Measurements from ENCODE around the gene TBC1D23. TPM values are rescaled to one million over a fixed set of nuclear protein-coding genes. Genes with fewer than 3 reads are reported as not detected.

Gene TBC1D23
- total RNA-seq, 2 donors from 2014 or later: 35.6 to 58.2 TPM

GRCh38 chr3:100329800-100330489 is 69.2 kb downstream of the TBC1D23 start:
- H3K9ac ChIP-seq (ENCODE audit: low read depth in 2 of 2, low read length in 2 of 2): no peak overlapping the region
- intact Hi-C loops (cut with DNase I): no loop called here
- DNase-seq: no peak
- H3K27ac ChIP-seq: no peak overlapping the region
- H3K36me3 ChIP-seq: no peaks in the 10 kb centered on the region
- H3K4me3 ChIP-seq: no peak overlapping the region
- H3K4me1 ChIP-seq: no peaks in the 10 kb centered on the region
- H3K9me3 ChIP-seq: no peaks in the 10 kb centered on the region
- TF ChIP-seq CTCF (IDR thresholded peaks at IDR 0.05): no peak
- no peaks in the 10 kb centered on the region for H3K27me3 ChIP-seq

DNA sequence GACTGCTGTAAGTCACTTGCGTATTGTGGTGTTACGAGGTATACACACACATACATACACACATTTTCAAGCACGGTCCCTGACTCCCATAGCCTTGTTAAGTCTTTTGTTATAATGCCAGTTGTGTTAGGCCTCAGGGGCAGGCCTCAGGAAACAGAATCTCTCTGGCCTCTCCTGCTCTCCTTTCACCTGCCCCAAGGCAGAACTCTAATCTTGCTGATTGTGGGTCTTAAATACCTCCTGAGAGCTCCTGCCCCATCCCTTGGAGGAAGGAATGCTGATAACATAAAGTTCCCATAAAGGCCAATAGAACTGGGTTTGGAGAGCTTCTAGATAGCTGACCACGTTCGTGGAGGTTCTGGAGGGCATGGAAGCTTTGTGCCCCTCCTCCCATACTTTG is 69.9 kb downstream of the TBC1D23 start:
- DNase-seq: no peak
- no peaks in the 10 kb centered on the region for H3K36me3 ChIP-seq
- no peaks in the 10 kb centered on the region for H3K27me3 ChIP-seq
- intact Hi-C loops (cut with DNase I): no loop called here
- no peak overlapping the region for H3K27ac ChIP-seq
- no peak overlapping the region for H3K9ac ChIP-seq (ENCODE audit: low read depth in 2 of 2, low read length in 2 of 2)
- H3K9me3 ChIP-seq: no peaks in the 10 kb centered on the region
- H3K4me1 ChIP-seq: peaks cover 4% of the 10 kb centered on the region
- no peak overlapping the region for H3K4me3 ChIP-seq
- no peak for TF ChIP-seq CTCF (IDR thresholded peaks at IDR 0.05)

DNA sequence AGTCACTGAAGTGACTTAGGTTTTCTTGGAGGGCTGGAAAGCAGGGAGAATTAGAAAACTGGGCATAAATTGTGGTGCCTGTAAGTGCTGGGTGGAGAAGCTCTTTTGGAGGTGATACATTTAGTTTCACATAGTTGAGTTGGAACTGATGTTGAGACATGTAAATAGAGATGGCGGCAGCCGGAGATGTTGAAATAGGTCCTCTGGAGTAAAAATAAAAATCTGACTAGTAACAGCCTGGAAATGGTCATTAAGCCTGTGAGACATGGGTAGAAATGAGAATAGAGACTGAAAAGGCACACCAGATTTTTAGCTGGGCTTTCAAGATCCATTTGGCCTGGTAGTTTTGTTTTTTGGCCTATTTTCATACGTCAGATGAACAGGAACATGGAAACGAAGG is 70.9 kb downstream of the TBC1D23 start:
- Histone ChIP-seq H3K4me3 (no peak overlapping the region), H3K9ac (ENCODE audit: low read depth in 2 of 2, low read length in 2 of 2) (no peak overlapping the region), H3K27me3 (no peaks in the 10 kb centered on the region), H3K9me3 (no peaks in the 10 kb centered on the region), H3K4me1 (peaks cover 7% of the 10 kb centered on the region), H3K27ac (no peak overlapping the region), H3K36me3 (no peaks in the 10 kb centered on the region)
- TF ChIP-seq CTCF (IDR thresholded peaks at IDR 0.05): no peak
- intact Hi-C loops (cut with DNase I): no loop called here
- DNase-seq: no peak

- no peak overlapping the region for H3K9ac ChIP-seq (ENCODE audit: low read depth in 2 of 2, low read length in 2 of 2)
- no peak overlapping the region for H3K27ac ChIP-seq
- no peaks in the 10 kb centered on the region for H3K36me3 ChIP-seq
- no peaks in the 10 kb centered on the region for H3K9me3 ChIP-seq
- no peak for TF ChIP-seq CTCF (IDR thresholded peaks at IDR 0.05)
- intact Hi-C loops (cut with DNase I): no loop called here
- no peaks in the 10 kb centered on the region for H3K27me3 ChIP-seq
- no peak for DNase-seq
- no peak overlapping the region for H3K4me3 ChIP-seq
- H3K4me1 ChIP-seq: peaks cover 7% of the 10 kb centered on the region
Measured at GRCh38 chr3:100333051-100333450, 72.3 kb downstream of the TBC1D23 start.

DNA sequence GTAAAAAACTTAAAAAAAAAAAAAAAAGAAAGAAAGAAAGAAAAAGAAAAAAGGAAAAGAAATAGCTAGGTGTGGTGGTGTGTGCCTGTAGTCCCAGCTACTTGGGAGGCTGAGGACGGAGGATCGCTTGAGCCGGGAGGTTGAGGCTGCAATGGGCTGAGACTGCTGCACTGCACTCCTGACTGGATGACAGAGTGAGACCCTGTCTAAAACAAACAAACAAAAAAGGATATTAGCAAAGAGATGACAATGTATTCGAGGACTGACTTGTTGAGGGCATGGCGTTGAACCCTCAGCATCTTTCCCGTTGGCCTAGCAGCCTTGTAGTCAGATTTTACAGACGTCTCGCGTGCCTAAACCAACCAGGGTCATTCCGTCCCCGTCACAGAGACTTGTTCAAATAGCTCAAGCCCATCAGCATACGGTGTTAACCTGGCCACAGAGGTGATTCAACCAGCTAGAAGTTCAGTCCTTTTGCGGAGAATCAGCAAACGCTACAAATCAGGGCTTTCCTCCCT is 73.2 kb downstream of the TBC1D23 start:
- Histone ChIP-seq H3K4me3 (peak overlapping the region; percentile 71), H3K9ac (ENCODE audit: low read depth in 2 of 2, low read length in 2 of 2) (peak overlapping the region; percentile 40 to 69), H3K9me3 (no peaks in the 10 kb centered on the region), H3K27me3 (no peaks in the 10 kb centered on the region), H3K36me3 (no peaks in the 10 kb centered on the region), H3K27ac (peak overlapping the region; percentile 50), H3K4me1 (peaks cover 7% of the 10 kb centered on the region)
- no peak for DNase-seq
- intact Hi-C loops (cut with DNase I): no loop called here
- TF ChIP-seq CTCF (IDR thresholded peaks at IDR 0.05): no peak
